ENCODE measurements around the gene GPR33. TPM values are rescaled to one million over a fixed set of nuclear protein-coding genes. Genes with fewer than 3 reads are reported as not detected.
"Not testable (repeated sequence)": the region's sequence is repeated elsewhere in the genome, so short reads cannot be mapped to it uniquely, and the experiment has no call there.

The GPR33 gene
- total RNA-seq, 2 donors from 2014 or later, result not detected

- H3K4me1 ChIP-seq (ENCODE audit: control insufficient read depth, insufficient read depth, low read length), result no peaks in the 10 kb centered on the region
- TF ChIP-seq, protein P1, sequence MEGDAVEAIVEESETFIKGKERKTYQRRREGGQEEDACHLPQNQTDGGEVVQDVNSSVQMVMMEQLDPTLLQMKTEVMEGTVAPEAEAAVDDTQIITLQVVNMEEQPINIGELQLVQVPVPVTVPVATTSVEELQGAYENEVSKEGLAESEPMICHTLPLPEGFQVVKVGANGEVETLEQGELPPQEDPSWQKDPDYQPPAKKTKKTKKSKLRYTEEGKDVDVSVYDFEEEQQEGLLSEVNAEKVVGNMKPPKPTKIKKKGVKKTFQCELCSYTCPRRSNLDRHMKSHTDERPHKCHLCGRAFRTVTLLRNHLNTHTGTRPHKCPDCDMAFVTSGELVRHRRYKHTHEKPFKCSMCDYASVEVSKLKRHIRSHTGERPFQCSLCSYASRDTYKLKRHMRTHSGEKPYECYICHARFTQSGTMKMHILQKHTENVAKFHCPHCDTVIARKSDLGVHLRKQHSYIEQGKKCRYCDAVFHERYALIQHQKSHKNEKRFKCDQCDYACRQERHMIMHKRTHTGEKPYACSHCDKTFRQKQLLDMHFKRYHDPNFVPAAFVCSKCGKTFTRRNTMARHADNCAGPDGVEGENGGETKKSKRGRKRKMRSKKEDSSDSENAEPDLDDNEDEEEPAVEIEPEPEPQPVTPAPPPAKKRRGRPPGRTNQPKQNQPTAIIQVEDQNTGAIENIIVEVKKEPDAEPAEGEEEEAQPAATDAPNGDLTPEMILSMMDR (conservative IDR thresholded peaks at IDR 0.05), result no peak
- Mint-ChIP-seq H3K9me3 (peaks cover 15% of the 10 kb centered on the region), H3K4me3 (no peak overlapping the region), H3K27ac (no peak overlapping the region), H3K36me3 (ENCODE audit: low read depth) (peaks cover 2% of the 10 kb centered on the region), H3K27me3 (ENCODE audit: insufficient read depth) (peaks cover 2% of the 10 kb centered on the region), H3K4me1 (no peaks in the 10 kb centered on the region)
- no peak overlapping the region for H3K27ac ChIP-seq (ENCODE audit: low read depth, low read length)
- H3K9ac ChIP-seq (ENCODE audit: extremely low read depth, low read length, poor library complexity, severe bottlenecking), result no peak overlapping the region
- H3K9me3 ChIP-seq (ENCODE audit: control insufficient read depth, low read length), result no peaks in the 10 kb centered on the region
- no peak for DNase-seq
- 87 to 92% methylated on average over 2 to 4 of the region's 4 CpGs for WGBS, 2 experiments (ENCODE audit: insufficient coverage in 1 of 2, insufficient read length in 1 of 2)
- H3K4me3 ChIP-seq (ENCODE audit: low read length), result no peak overlapping the region
- H3K27me3 ChIP-seq (ENCODE audit: control insufficient read depth, insufficient read depth, low read length, poor library complexity, severe bottlenecking), result no peaks in the 10 kb centered on the region
- no peaks in the 10 kb centered on the region for H3K36me3 ChIP-seq (ENCODE audit: control insufficient read depth, insufficient read depth, low read length)
These were observed 11.5 kb downstream of the GPR33 start for GRCh38 chr14:31476131-31476866.

- TF ChIP-seq, protein P1 (conservative IDR thresholded peaks at IDR 0.05), result no peak
- H3K4me3 ChIP-seq (ENCODE audit: low read length), result no peak overlapping the region
These were observed 21.3 kb downstream of the GPR33 start for GRCh38 chr14:31466554-31466953.

GRCh38 chr14:31465111-31465510 is 22.7 kb downstream of the GPR33 start:
- no peak for DNase-seq
- no peaks in the 10 kb centered on the region for H3K9me3 ChIP-seq (ENCODE audit: control insufficient read depth, low read length)
- Mint-ChIP-seq H3K36me3 (ENCODE audit: low read depth) (no peaks in the 10 kb centered on the region), H3K4me1 (no peaks in the 10 kb centered on the region), H3K27me3 (ENCODE audit: insufficient read depth) (no peaks in the 10 kb centered on the region), H3K9me3 (no peaks in the 10 kb centered on the region), H3K27ac (no peak overlapping the region), H3K4me3 (no peak overlapping the region)
- no peaks in the 10 kb centered on the region for H3K27me3 ChIP-seq (ENCODE audit: control insufficient read depth, insufficient read depth, low read length, poor library complexity, severe bottlenecking)
- TF ChIP-seq, protein P1 (conservative IDR thresholded peaks at IDR 0.05), result no peak
- H3K4me3 ChIP-seq (ENCODE audit: low read length), result no peak overlapping the region
- no peak overlapping the region for H3K27ac ChIP-seq (ENCODE audit: low read depth, low read length)
- no peak overlapping the region for H3K9ac ChIP-seq (ENCODE audit: extremely low read depth, low read length, poor library complexity, severe bottlenecking)
- H3K36me3 ChIP-seq (ENCODE audit: control insufficient read depth, insufficient read depth, low read length), result no peaks in the 10 kb centered on the region
- H3K4me1 ChIP-seq (ENCODE audit: control insufficient read depth, insufficient read depth, low read length), result no peaks in the 10 kb centered on the region

More at GRCh38 chr14:31466554-31466953, 21.3 kb downstream of the GPR33 start:
- Mint-ChIP-seq H3K4me1 (no peaks in the 10 kb centered on the region), H3K27me3 (ENCODE audit: insufficient read depth) (no peaks in the 10 kb centered on the region), H3K4me3 (no peak overlapping the region), H3K36me3 (ENCODE audit: low read depth) (no peaks in the 10 kb centered on the region), H3K27ac (no peak overlapping the region), H3K9me3 (no peaks in the 10 kb centered on the region)
- no peaks in the 10 kb centered on the region for H3K4me1 ChIP-seq (ENCODE audit: control insufficient read depth, insufficient read depth, low read length)
- H3K27me3 ChIP-seq (ENCODE audit: control insufficient read depth, insufficient read depth, low read length, poor library complexity, severe bottlenecking), result no peaks in the 10 kb centered on the region
- no peak overlapping the region for H3K27ac ChIP-seq (ENCODE audit: low read depth, low read length)
- no peak overlapping the region for H3K9ac ChIP-seq (ENCODE audit: extremely low read depth, low read length, poor library complexity, severe bottlenecking)
- no peak for DNase-seq
- no peaks in the 10 kb centered on the region for H3K9me3 ChIP-seq (ENCODE audit: control insufficient read depth, low read length)
- 92 to 94% methylated on average over 6 of the region's 6 CpGs for WGBS, 2 experiments (ENCODE audit: insufficient coverage in 1 of 2, insufficient read length in 1 of 2)
- H3K36me3 ChIP-seq (ENCODE audit: control insufficient read depth, insufficient read depth, low read length), result no peaks in the 10 kb centered on the region

- not testable (repeated sequence) for H3K4me3 ChIP-seq (ENCODE audit: low read length); H3K4me3 Mint-ChIP-seq; H3K9me3 Mint-ChIP-seq; H3K27me3 ChIP-seq (ENCODE audit: control insufficient read depth, insufficient read depth, low read length, poor library complexity, severe bottlenecking); H3K9ac ChIP-seq (ENCODE audit: extremely low read depth, low read length, poor library complexity, severe bottlenecking); H3K27me3 Mint-ChIP-seq (ENCODE audit: insufficient read depth); H3K27ac Mint-ChIP-seq; DNase-seq; H3K9me3 ChIP-seq (ENCODE audit: control insufficient read depth, low read length); H3K4me1 ChIP-seq (ENCODE audit: control insufficient read depth, insufficient read depth, low read length); H3K36me3 Mint-ChIP-seq (ENCODE audit: low read depth); H3K27ac ChIP-seq (ENCODE audit: low read depth, low read length); H3K36me3 ChIP-seq (ENCODE audit: control insufficient read depth, insufficient read depth, low read length)
- H3K4me1 Mint-ChIP-seq, result peaks cover 12% of the 10 kb centered on the region
- whole genome bisulfite sequencing, 2 experiments (ENCODE audit: insufficient coverage in 1 of 2, insufficient read length in 1 of 2), result 88 to 89% methylated on average over 1 to 2 of the region's 2 CpGs
These were observed 25.4 kb downstream of the GPR33 start for GRCh38 chr14:31462450-31462849.

All from endodermal cell (in vitro differentiated cells).